Fibroblast of mammary gland (primary cell): ENCODE measurements around the gene VWC2.

Experiments
- DNase-seq: peaks from one replicate; pipeline ENCODE4 v3.0.0-alpha.2; 2010; ENCODE audit warnings: low read depth
- H3K4me3 ChIP-seq: 2 replicates; pipeline ENCODE4 v1.5.1; 2011; ENCODE audit warnings: low read depth, mild to moderate bottlenecking, low read length, moderate library complexity; ENCODE audit not compliant: control insufficient read depth
- CTCF ChIP-seq: conservative IDR thresholded peaks from 2 replicates; pipeline ENCODE4 v1.5.1; 2011; ENCODE audit warnings: low read depth, low read length, inconsistent platforms; ENCODE audit not compliant: control insufficient read depth, insufficient read depth

Gene VWC2

GRCh38 chr7:49773218-49773935, at the start of gene VWC2:
VWC2 (plus strand) TSS chr7:49773638; CDS start chr7:49775436, 1,798 bp downstream.
- no peak for DNase-seq
- no peak within 1 kb of the TSS for H3K4me3 ChIP-seq
- no peak for TF ChIP-seq CTCF

- no peak for TF ChIP-seq CTCF
- DNase-seq = no peak
- H3K4me3 ChIP-seq = no peak overlapping the region
These were observed 49.4 kb upstream of the VWC2 start for GRCh38 chr7:49724071-49724470.

- DNase-seq = no peak
- H3K4me3 ChIP-seq = no peak overlapping the region
- TF ChIP-seq CTCF = no peak
These were observed 41.6 kb upstream of the VWC2 start for GRCh38 chr7:49731836-49732235.

- no peak overlapping the region for H3K4me3 ChIP-seq
- TF ChIP-seq CTCF = no peak
- no peak for DNase-seq
These were observed 10.8 kb upstream of the VWC2 start for GRCh38 chr7:49762666-49763065.

- TF ChIP-seq CTCF = no peak
- no peak overlapping the region for H3K4me3 ChIP-seq
- DNase-seq = no peak
These were observed 9.6 kb upstream of the VWC2 start for GRCh38 chr7:49763791-49764190.

GRCh38 chr7:49766966-49767365, 6.5 kb upstream of the VWC2 start:
- no peak overlapping the region for H3K4me3 ChIP-seq
- no peak for DNase-seq
- no peak for TF ChIP-seq CTCF

GRCh38 chr7:49767719-49768118, 5.7 kb upstream of the VWC2 start:
- TF ChIP-seq CTCF = no peak
- DNase-seq = no peak
- no peak overlapping the region for H3K4me3 ChIP-seq
